DND-41 (cell line): ENCODE results near the gene DUXB.

ENCODE experiments used
- ATAC-seq: fragments of 200-7000 bp; cut with Tn5 transposase; 3 replicates; pipeline ENCODE4 v1.9.1; 2021; ENCODE audit warnings: low read depth; ENCODE audit not compliant: insufficient read depth
- DNase-seq: peaks from one replicate; pipeline ENCODE4 v3.0.0-alpha.2; 2020
- H2AFZ ChIP-seq: 2 replicates; pipeline ENCODE4 v1.6.0; 2012; ENCODE audit warnings: low read depth, low read length
- H3K27ac ChIP-seq: 2 replicates; pipeline ENCODE4 v1.5.1; 2012; ENCODE audit warnings: low read length, inconsistent platforms
- H3K27me3 ChIP-seq: fragments of 200-600 bp; sonication (generic); 2 replicates; pipeline ENCODE4 v1.6.0; 2012; ENCODE audit warnings: low read length, mild to moderate bottlenecking, inconsistent platforms; ENCODE audit not compliant: insufficient read depth, poor library complexity
- H3K36me3 ChIP-seq: 2 replicates; pipeline ENCODE4 v1.5.1; 2012; ENCODE audit warnings: low read length, inconsistent platforms; ENCODE audit not compliant: insufficient read depth
- H3K4me1 ChIP-seq: 2 replicates; pipeline ENCODE4 v1.5.1; 2012; ENCODE audit warnings: mild to moderate bottlenecking, low read length; ENCODE audit not compliant: insufficient read depth
- H3K4me2 ChIP-seq: 2 replicates; pipeline ENCODE4 v1.6.0; 2012; ENCODE audit warnings: mild to moderate bottlenecking, moderate library complexity, low read length, inconsistent platforms; ENCODE audit not compliant: insufficient read depth
- H3K4me3 ChIP-seq, 2 experiments: fragments of 200-600 bp in 1 of 2; shearing (Covaris generic) in 1 of 2; 2 replicates each; pipeline ENCODE4 v1.5.1; 2012 to 2016; ENCODE audit warnings: inconsistent platforms in 2 of 2, low read length in 2 of 2, mild to moderate bottlenecking in 2 of 2, low read depth in 1 of 2, moderate library complexity in 1 of 2
- H3K79me2 ChIP-seq: 2 replicates; pipeline ENCODE4 v1.6.0; 2012; ENCODE audit warnings: low read length, inconsistent platforms; ENCODE audit not compliant: insufficient read depth
- H3K9ac ChIP-seq: 2 replicates; pipeline ENCODE4 v1.6.0; 2012; ENCODE audit warnings: low read depth, mild to moderate bottlenecking, inconsistent platforms, low read length, moderate library complexity
- H3K9me3 ChIP-seq: 2 replicates; pipeline ENCODE4 v1.5.1; 2012; ENCODE audit warnings: low read length, moderate library complexity, mild to moderate bottlenecking, inconsistent platforms; ENCODE audit not compliant: insufficient read depth, severe bottlenecking
- H4K20me1 ChIP-seq: 2 replicates; pipeline ENCODE4 v1.6.0; 2012; ENCODE audit warnings: low read length; ENCODE audit not compliant: insufficient read depth
- EZH2 ChIP-seq: IDR thresholded peaks from 3 replicates; pipeline ENCODE4 v1.6.1; 2012; ENCODE audit warnings: borderline replicate concordance, low read depth, mild to moderate bottlenecking, moderate library complexity, low read length, inconsistent platforms; ENCODE audit not compliant: severe bottlenecking
- TF ChIP-seq, protein P1 (sequence below): IDR thresholded peaks from 2 replicates; pipeline ENCODE4 v1.5.1; 2012; ENCODE audit warnings: borderline replicate concordance, low read length, moderate library complexity, mild to moderate bottlenecking; ENCODE audit not compliant: poor library complexity, severe bottlenecking; ENCODE audit errors: extremely low read depth

DUXB gene

DNA sequence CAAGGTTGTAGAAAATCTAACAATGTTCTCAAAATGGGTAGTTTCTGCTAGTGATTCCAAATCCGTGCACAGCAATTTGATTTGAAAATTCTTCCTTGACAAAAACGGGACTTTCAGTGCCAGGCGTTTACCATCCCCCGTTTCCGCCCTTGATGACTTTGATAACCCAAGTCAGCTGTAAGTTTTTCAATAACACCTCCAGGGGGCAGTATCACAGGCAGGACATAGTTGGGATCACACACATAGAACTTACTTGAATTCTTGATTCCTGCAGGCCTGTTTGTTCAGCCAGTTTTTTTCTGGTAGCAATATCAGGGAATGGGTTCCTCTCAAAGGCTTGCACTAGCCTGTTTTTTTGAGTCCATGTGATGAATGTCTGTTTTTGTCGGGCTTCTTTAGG is 5.6 kb downstream of the DUXB start:
- H4K20me1 ChIP-seq = no peaks in the 10 kb centered on the region
- no peaks in the 10 kb centered on the region for H3K36me3 ChIP-seq
- no peak overlapping the region for H3K9ac ChIP-seq
- no peaks in the 10 kb centered on the region for H3K79me2 ChIP-seq
- DNase-seq (no peak), ATAC-seq (no peak)
- no peak overlapping the region for H3K27ac ChIP-seq
- no peak overlapping the region for H3K4me2 ChIP-seq
- no peaks in the 10 kb centered on the region for H3K4me1 ChIP-seq
- H3K27me3 ChIP-seq = no peaks in the 10 kb centered on the region
- no peak overlapping the region for H2AFZ ChIP-seq
- no peak overlapping the region for H3K4me3 ChIP-seq
- TF ChIP-seq, protein P1, sequence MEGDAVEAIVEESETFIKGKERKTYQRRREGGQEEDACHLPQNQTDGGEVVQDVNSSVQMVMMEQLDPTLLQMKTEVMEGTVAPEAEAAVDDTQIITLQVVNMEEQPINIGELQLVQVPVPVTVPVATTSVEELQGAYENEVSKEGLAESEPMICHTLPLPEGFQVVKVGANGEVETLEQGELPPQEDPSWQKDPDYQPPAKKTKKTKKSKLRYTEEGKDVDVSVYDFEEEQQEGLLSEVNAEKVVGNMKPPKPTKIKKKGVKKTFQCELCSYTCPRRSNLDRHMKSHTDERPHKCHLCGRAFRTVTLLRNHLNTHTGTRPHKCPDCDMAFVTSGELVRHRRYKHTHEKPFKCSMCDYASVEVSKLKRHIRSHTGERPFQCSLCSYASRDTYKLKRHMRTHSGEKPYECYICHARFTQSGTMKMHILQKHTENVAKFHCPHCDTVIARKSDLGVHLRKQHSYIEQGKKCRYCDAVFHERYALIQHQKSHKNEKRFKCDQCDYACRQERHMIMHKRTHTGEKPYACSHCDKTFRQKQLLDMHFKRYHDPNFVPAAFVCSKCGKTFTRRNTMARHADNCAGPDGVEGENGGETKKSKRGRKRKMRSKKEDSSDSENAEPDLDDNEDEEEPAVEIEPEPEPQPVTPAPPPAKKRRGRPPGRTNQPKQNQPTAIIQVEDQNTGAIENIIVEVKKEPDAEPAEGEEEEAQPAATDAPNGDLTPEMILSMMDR = peak; percentile 50
- no peak for TF ChIP-seq EZH2
- no peaks in the 10 kb centered on the region for H3K9me3 ChIP-seq

- no peaks in the 10 kb centered on the region for H3K27me3 ChIP-seq
- no peaks in the 10 kb centered on the region for H3K79me2 ChIP-seq
- H3K4me1 ChIP-seq = no peaks in the 10 kb centered on the region
- no peak overlapping the region for H2AFZ ChIP-seq
- H3K27ac ChIP-seq = no peak overlapping the region
- H3K4me3 ChIP-seq = no peak overlapping the region
- H3K9me3 ChIP-seq = peaks cover 9% of the 10 kb centered on the region
- ATAC-seq (no peak), DNase-seq (no peak)
- H3K4me2 ChIP-seq = no peak overlapping the region
- no peaks in the 10 kb centered on the region for H3K36me3 ChIP-seq
- H3K9ac ChIP-seq = no peak overlapping the region
- no peaks in the 10 kb centered on the region for H4K20me1 ChIP-seq
- TF ChIP-seq, protein P1 = no peak
- TF ChIP-seq EZH2 = no peak
Measured at GRCh38 chr16:75687361-75687760, 13.9 kb downstream of the DUXB start.

DNA sequence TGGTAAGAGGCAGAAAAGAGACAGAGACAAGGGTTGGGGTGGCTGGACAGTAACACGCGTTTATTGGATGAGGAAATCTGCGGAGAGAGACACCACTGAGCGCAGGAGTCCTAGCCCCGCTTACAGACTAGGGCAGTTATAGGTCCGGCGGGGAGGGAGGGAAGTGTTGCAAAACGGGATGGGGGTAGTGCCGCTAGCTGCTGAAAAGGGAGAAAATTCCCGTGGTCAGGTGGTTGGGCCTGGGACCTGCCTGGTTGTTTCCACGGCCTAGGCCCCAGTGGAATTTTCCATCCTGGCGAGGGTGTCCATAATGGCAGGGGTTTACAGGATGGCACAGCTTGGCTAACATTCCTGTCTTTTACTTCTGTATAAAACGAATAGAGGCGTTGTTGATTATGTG is 19.0 kb downstream of the DUXB start:
- H3K79me2 ChIP-seq = no peaks in the 10 kb centered on the region
- H3K4me1 ChIP-seq = no peaks in the 10 kb centered on the region
- DNase-seq (no peak), ATAC-seq (no peak)
- no peaks in the 10 kb centered on the region for H3K36me3 ChIP-seq
- H2AFZ ChIP-seq = no peak overlapping the region
- H3K9me3 ChIP-seq = peaks cover 9% of the 10 kb centered on the region
- no peaks in the 10 kb centered on the region for H4K20me1 ChIP-seq
- no peak overlapping the region for H3K4me2 ChIP-seq
- no peaks in the 10 kb centered on the region for H3K27me3 ChIP-seq
- no peak overlapping the region for H3K27ac ChIP-seq
- no peak overlapping the region for H3K9ac ChIP-seq
- H3K4me3 ChIP-seq = no peak overlapping the region
- no peak for TF ChIP-seq EZH2
- TF ChIP-seq, protein P1 = no peak

DNA sequence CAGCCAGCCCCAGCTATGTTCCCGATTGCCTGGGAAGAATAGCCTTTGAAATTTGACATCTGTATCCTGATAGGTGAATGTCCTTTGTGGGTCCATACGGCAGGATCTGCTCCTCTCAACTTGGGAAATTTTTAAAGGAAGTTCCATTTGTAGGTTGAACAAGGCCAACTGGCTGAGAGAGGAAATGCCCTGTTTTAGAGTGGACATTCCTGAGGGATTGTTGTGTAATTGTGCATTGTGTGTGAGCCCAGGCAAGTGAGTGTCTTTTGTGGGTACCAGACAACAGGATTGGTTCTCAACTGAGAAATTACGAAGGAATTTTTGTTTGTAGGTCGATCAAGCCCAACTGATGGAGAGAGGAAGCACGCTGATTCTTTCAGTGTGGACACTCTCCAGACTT is 21.9 kb downstream of the DUXB start:
- H3K9ac ChIP-seq = no peak overlapping the region
- TF ChIP-seq, protein P1 = no peak
- no peak for TF ChIP-seq EZH2
- H4K20me1 ChIP-seq = no peaks in the 10 kb centered on the region
- H3K27ac ChIP-seq = no peak overlapping the region
- no peak overlapping the region for H3K4me2 ChIP-seq
- DNase-seq (no peak), ATAC-seq (no peak)
- no peaks in the 10 kb centered on the region for H3K27me3 ChIP-seq
- H2AFZ ChIP-seq = no peak overlapping the region
- no peak overlapping the region for H3K4me3 ChIP-seq
- H3K9me3 ChIP-seq = peaks cover 2% of the 10 kb centered on the region
- no peaks in the 10 kb centered on the region for H3K4me1 ChIP-seq
- H3K79me2 ChIP-seq = no peaks in the 10 kb centered on the region
- H3K36me3 ChIP-seq = no peaks in the 10 kb centered on the region
